UCSD-AML1 (cell line): ENCODE measurements around the gene CCDC93.
"Not testable (repeated sequence)": the region's sequence is repeated elsewhere in the genome, so short reads cannot be mapped to it uniquely, and the experiment has no call there.

ENCODE experiments used
- DNase-seq: peaks from one replicate; lab custom pipeline; 2025; ENCODE audit not compliant: unreplicated experiment; lab: John Stamatoyannopoulos, UW

CCDC93 gene

DNA sequence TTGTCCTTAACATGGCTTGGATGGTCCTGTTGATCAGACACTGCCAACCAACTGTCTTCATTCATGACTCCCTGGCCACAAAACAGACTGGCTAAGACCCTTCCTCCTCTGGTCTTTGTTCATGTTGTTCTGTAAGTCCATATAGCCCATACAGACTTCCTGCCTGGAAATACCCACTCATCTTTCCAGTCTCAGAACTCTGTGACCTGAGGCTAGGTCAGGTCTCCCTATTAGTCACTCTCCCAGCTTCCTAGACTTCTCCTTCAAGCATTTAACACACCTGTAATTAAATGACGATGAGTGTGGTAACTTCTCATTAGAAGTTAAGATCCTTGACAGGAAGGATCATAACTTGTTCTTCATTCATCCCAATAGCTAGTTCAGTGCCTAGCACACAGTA, 56.3 kb downstream of the CCDC93 start:
- DNase-seq = no peak

DNA sequence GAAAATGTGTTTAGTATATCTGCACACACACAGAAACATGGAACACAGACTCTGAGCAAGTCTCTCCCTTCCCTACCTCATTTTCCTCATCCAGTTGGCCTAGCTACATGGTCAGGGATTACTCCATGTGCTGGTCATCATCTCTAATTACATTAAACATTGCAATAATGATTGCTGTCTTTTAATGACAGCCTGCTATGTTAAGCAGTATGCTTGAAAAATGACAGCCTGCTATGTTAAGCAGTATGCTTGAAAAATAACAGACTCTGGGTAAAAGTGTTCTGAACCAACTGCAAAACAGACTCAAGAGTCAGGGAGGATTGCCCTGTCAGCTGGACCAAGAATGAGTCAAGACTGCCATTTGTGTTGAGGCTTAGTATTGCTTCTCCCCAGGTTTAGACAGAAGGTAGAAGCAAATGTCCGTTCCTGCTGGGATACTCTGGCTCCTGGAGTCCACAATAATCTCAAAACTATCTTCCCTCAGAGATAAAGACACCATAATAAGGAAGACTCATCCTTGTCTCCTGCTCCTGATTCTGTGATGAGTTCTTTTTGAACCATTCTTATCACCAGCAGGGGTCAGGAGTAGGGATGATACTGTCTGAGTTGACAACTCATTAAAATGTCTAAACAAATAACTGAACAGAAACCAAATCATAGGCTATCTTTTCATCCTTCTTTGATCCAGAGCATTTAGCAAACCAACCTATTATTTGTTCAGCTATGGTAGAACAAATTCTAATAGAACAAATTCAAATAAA, 57.7 kb downstream of the CCDC93 start:
- DNase-seq = no peak

DNA sequence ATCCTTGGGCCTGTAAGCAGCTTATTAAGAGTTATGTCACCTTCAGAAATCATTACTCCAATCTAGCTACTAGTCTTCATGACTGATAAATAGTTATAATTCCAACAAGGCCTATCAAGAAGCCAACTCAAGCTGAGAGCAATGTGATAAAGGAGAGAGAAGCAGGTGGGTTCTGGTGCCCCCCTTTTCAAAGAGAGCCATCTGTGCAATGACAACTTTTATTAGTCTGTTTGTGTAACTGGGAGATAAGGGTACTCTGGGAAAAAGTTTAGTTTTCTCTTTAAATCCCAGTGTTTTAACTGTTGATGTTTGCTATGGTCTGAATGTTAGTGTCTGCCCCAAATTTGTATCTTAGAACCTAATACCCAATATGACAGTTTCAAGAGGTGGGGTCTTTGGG, 60.6 kb downstream of the CCDC93 start:
- no peak for DNase-seq

DNA sequence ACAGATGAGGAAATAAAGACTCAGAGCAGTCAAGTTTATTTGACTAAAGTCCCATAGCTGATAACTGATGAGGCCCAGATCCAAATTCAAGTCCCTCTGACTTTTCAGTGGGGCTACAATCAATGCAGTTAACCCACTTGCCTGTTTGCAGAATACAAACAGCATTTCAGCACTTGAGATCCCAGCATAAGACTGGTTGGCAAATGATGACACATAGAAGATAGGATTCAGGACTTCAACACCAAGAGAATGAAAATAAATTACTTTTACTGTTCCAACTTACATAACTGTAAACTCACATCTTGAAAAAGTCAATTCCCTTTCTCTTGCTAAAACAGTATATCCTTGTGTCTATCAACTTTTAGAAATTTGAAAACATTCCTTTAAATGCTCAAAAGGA, 61.2 kb downstream of the CCDC93 start:
- DNase-seq = no peak

DNA sequence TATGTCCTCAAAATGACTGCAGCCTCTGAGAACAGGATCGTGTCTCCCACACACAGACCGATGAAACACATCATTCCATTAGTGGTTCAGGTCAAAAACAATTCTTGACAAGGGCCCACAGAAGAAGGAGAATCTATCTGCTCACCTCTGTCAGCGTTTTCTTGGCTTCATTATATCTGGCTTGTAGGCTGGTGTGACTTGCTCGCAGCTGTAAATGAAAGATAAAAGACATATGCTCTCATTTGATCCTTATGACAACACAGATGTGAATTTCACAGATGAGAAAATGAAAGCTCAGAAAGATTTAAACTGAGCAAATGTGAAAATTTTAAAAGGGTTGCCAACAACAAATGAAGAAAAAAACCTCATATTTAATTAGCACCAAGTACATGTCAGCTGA, 61.6 kb downstream of the CCDC93 start:
- DNase-seq = no peak

DNA sequence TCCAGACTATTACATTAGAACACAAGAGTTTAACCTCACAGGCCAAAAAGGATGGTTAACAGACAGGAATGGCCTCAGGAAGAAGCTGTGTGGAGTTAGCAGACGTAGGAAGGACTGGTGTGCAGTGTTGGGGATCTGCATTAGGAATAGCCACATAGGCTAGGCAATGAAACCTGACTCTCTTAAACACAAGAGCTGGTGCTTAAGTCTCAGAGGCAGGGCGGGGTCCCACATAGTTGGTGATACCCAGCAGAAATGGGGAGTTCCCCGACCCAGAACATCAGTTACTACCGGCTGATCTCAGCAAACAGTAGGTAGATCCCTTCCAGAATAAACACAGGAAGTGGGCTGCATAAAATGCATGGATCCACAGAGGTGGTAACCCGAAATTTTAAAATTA, 64.1 kb downstream of the CCDC93 start:
- no peak for DNase-seq

DNA sequence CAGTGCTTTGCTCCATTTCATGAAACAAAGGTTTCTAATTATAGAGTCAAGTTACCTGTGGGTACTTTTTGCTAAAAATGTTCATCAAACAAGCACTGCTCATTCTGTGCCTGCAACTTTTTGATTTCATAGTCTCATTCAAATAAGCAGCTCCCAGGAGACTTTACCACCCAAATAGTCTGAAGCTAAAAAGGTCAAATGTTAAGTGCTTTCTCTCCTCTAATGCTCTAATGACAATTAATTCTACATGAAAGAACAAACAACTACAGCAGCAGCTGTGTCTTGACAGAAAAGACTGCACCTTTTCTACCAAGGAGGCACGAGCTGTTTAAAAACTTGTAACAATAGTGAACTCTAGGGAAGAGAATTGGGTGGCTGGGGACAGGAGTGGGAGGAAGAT, 65.3 kb downstream of the CCDC93 start:
- no peak for DNase-seq

DNA sequence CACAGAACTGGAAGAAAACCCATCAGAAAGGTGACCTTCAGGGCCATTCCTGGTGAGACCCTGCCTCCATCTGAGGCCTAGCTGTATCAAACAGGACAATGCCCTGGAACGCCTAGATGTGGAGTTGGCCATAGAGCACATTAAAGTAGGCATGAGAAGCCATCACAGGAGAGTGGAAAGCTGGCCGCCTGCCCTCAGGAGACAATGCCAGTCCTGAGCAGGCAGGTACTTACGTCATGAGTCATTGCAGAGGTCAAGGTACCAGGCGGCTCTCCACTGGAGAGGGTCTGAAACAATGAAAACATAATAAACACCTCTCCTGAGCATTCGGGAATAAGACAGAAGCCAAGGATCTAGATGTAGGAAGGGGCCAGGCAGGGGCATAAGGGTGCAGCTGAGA, 68.6 kb downstream of the CCDC93 start:
- no peak for DNase-seq

DNA sequence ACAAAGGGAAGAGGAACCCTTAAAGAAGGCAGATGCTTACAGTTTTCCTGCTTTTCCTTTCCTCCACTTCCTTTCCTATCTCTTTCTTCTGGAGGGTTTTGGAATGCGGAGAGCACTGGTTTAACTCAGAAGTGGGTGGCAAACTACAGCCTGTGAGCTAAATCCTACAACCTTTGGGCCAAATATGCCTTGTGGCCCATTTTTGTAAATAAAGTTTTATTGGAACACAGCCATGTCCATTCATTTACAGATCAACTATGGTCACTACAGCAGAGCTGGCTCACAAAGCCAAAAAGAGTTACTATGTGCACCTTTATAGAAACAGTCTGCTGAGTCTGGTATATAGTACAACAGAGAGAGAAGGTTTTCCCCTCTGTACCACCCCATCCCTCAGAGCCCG, 69.1 kb downstream of the CCDC93 start:
- no peak for DNase-seq

DNA sequence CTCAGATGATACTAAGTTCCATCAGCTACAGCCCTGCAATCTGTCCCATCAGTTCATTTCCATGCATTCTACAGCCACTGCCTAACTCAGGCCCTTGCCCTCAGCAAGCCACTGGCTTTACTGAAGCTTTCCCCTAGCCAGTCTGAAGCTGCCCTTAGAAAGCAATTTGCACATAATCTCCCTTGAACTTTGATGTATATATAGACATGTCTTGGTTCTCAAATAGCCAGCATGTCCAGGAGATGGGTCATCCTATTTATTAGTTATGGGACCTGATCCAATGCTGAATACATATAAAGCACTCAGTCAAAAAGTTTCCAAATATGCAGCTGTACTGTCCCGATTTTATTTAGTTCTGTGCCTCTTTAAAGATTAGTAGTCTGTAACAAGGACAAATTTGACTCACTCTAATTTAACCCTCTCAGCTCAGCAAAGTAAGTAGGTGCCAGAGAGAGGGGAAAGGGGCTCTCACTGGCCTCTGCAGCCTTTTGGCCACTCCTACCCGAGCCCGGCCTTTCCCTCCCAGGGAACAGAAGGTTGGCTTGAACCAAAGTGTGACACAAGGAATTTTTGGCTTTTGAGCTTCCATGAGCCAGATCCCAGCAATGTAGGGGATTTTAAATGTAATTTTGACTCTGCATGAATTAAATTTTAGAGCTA, 70.7 kb downstream of the CCDC93 start:
- no peak for DNase-seq

DNA sequence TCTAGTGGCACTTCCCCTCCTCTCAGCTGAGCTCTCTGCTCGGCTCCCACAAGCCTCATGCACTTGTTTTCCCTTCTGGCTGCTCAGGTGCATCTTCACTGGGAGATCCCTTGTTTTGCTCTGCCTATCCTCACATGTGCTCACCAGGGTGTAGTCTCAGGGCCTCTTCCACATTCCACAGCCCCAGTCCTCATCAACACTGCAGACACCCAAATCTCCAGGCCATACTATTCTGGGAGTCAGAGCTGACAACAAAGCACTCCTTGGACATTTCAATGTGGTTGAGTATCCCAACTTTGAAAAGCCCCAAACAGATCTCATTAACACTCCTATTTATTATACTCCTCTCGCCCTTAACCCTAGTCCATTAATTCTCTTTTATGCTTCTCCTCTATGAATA, 71.3 kb downstream of the CCDC93 start:
- no peak for DNase-seq

DNA sequence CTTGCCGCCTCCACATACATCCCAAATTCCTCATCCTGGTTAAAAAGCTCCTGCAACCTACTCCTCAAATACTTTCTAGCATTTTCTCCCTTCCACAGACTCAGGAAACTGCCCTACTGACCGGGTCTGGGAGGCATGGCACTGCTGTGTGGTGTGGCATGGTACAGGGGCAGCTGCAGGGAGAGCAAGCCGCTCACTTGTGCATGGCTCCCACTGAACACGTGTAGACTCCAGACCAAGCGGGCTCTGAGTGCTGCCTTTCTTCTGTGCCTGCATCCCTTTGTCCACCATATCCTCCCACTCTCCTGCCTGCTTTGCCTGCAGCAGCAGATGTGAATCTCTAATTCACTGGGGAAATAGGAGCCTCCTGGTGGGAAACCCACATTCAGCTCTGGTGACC, 72.2 kb downstream of the CCDC93 start:
- DNase-seq = no peak

DNA sequence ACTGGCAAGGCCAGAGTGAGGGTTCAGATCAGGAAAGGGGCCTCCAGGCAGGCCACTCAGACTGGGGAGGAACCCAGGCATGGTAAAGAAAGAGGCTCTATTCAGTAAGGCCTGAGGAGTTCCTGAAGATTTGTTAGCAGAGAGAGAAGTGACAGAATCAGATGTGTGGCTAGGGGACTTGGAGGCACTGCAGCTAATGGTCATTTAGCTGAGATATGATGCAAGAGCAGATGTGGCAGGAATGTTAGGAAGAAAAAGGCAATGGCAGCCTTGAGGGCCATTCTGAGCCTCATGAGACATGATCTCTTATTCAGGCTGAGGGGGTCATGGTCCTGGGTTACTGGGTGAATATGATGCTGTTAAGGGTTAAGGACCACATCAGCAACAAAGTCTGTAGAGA, 73.4 kb downstream of the CCDC93 start:
- DNase-seq = no peak

DNA sequence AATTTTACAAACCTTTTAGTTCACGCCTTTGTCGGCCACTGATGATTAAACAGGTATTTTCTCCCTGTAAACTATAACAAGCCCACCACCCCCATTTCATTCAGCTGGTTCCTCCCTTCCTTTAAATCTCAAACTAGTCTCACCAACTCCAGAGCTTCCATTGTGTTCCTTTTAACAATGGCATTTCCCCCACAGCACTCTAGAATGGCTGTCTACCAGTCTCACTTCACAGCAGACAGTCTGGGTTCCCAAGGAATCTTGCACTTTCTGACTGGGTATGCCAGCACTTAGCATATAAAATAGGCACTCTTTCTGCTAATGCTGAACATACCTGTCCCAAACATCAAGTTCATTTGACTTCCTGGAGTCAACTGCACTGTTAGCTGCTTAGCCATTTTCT, 75.3 kb downstream of the CCDC93 start:
- DNase-seq = no peak

DNA sequence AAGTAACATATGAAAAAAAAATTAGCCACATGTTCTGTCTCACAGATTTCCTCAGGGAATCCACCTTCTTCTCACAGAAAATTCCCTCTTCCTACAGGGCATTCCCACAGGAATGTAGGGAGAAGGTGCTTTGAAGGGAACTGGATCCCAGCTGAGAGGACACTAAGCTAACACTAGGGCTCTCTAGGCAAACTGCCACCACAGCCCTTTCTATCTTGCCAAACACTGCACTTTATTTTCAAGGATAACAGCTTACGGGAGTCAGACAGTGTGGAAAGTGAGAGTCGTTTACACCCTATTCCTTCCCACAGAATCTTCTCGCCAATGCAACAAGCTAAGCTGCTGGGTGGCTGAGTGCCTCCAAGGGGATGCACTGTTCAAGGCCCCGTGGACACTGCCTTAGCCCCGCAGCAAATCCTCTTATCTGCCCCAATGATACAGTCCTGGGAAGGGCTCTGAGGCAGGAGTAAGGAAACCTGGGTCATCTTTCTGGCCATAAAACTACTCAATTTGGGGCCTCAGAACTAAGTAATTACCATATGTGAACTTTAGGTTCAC, 76.9 kb downstream of the CCDC93 start:
- DNase-seq = no peak

DNA sequence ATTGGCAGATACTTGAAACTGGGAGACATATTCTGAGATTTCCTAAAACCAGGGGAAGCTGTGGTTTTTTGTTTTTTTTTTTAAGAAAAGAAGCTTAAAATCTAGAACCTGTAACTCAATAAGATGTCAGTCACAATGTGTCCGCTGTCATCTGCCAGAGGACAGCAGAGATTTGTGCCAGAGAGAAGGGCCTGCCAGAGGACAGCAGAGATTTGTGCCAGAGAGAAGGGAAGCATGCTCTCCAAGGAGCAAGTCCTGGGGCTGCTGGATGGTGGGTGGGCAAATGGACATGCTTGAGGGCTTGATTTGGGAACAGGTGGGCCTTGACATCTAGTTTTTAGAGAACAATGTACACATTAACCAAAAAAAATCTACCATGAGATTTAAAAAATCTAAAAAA, 77.9 kb downstream of the CCDC93 start:
- no peak for DNase-seq

DNA sequence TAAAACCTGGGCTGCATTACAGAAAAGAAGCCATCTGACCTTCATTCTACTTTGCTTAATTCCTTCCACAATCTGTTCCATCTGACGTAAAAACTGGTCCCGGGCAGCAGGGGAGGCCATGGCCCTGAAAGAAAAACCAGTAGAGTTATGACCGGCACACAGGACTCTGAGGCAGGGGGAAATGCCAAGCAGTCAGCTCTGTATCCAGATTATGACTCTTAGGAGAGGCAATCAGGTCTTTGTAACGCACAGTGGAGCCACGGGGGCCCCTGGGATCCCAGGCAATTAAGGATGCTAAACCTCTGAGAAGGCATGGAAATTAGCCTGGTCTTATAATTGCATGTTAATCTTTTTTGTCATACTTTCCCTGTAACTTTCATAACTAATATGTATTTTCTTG, 78.4 kb downstream of the CCDC93 start:
- DNase-seq = no peak

DNA sequence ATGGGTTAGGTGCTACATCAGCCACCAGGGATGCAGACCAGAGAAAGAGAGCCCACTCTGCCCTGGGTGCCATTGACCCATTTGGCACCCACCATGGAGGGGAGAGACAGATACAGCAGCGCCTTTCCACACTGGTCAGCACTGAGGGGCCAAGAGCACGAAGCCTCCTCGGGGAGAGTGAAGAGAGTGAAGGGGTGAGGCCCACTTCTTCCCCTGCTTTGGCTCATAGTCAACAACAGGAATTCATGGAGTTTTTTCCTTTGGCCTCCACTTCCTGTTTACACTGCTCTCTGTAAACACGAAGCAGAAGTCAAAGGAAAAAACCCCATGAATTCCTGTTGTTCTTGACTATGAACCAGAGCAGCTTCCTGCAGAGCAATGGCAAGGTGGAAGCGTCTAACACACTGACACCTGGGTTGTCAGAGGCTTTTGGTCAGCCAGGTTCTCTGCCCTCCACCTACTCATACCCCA, 80.0 kb downstream of the CCDC93 start:
- no peak for DNase-seq

DNA sequence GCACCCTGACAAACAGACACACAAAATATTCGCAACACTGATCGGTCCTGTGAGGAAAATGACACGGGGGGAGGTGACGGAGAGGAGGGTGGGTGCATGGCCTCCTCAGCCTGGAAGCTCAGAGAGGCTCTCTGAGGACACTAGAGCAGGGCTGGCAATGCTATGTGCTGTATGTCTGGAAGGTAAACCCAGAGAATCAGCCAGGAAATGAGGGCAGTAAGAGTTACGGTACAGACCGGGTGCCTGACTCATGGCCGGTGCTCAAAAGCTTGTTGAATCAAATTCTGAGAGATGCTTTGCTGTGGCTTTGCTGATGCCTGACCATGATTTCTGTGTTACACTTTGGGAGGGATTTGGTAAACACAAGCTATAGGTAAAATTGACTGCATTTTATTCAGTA, 81.9 kb downstream of the CCDC93 start:
- DNase-seq = no peak

DNA sequence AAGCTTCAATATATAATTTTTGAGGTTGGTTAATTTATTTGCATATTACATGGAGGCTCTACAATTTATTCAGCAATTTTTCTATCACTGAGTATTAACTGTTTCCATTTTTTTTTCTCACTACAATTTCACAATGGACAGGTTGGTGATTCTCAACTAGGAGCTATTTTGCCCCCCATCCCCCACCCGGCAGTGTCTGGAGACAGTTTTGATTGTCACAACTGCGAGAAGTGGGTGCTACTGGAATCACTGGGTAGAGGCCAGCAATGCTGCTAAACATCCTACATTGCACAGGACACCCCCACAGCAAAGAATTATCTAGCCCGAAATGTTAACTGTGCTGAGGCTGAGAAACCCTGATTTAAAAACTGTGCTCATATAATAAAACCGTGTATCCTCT, 82.6 kb downstream of the CCDC93 start:
- DNase-seq = no peak

DNA sequence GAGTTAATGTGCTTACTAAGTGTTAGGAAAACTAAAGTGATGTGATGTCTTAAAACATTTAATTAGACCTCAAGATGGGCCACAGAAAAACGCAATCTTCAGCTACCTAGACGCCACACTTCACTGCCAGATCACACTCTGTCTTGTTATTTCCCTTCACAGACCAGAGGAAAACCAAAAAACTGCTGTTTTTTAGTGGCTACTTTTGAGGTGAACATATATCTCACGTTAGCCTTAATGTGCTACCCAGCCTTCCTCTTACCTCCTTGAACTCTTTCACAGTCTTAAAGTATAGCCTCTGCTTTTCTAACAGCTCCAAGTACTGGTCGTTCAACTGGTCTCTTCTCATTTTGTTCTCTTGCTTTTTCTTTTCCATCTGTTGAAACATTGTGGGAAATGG, 83.1 kb downstream of the CCDC93 start:
- no peak for DNase-seq

DNA sequence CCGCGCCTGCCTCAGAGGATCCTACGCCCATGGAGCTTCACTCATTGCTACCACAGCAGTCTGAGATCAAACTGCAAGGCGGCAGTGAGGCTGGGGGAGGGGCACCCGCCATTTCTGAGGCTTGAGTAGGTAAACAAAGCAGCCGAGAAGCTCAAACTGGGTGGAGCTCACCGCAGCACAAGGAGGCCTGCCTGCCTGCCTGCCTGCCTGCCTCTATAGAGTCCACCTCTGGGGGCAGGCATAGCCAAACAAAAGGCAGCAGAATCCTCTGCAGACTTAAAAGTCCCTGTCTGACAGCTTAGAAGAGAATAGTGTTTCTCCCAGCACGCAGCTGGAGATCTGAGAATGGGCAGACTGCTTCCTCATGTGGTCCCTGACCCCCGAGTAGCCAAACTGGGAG, 90.4 kb downstream of the CCDC93 start:
- DNase-seq = not testable (repeated sequence)

DNA sequence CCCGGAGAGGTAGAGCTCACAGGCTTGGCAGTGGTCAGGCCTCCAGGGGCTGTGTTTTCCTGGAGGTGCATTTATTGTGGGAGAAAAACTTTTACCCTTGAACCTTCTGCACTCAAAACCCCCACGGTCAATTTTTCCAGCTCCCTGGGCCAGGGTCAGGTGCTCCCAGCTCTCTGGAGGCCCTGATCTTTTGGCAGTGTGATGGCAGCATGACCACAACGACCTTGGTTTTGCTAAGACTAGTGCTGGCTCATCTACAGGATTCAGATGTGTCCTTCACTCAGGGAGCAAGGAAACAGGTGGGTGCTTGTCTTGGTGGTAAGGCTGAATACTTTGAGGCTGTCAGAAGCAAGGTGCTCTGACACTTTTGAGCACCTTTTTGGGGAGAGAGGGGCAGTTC, 92.3 kb downstream of the CCDC93 start:
- no peak for DNase-seq
